TTC549 (cell line): ENCODE data around the gene HDGFL3.

Experiments used
- FAIRE-seq: peaks from 2 replicates; lab custom pipeline; 2012; peaks lifted over from hg19 to GRCh38; lab: Jason Lieb, UNC

The HDGFL3 gene

DNA sequence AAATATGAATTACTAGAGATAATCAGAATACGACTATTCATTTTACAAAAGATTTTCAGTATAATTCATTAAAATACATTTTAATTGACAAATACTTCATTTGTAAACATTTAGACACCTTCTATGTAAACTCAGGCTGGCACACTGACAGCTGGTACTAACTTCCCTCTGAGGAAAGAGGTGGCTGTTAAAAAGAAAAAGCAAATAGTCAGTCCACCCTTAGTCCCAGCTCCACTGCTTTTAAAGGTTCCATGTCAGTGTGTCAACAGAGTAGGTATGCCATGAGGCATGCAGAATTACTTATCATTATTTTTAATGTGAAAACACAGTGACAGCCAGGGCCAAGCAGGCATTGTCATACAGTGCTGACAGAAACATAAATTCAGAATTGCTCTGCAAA, 84.1 kb downstream of the HDGFL3 start:
- FAIRE-seq = no peak

DNA sequence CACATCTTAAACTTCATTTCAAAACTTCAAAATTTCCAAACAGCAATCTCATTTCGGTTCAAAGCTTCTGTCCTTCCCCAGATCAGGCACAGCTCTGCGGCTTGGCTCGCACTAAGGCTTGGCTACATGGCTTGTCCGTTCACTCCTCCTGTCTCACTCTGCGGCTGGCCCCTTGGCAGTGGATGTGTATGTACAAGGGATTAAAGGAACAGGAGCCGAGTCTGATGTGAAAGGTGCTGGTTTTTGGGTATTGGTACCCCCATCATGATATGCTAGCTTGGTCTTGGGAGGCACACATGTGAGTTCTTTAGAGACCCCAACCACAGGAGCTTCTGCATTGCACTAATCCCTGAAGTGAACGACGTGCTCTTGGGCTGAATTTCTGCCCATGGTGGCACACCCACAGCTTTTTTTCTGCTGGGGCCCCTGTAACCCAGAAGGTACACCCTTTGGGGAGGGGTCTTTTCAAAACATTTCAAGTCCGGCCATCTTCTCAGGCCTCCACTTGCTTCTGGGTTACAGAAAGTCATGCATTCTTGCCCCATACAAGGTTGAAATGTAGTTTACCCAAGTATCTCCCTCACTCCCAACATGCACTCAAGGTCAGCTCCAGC, 87.5 kb downstream of the HDGFL3 start:
- no peak for FAIRE-seq

DNA sequence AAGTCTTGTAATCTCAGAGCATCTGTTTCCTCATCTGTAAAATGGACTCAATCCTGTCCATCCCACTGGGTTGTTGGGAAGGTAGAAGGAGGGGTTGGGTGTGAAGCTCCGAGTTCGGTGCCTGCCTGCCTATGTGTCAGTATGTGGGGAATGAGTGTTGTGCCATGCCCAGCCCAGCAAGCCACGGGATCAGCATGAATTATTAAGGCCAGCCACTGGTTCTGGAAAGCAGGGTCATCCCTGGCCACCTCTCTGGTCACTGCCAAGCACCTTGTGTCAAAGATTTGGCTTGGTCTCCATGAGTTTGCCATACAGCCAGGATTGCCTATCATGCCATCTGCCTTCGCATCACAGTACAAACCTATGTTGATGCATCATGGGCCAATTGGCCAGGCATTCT, 88.7 kb downstream of the HDGFL3 start:
- FAIRE-seq = no peak

DNA sequence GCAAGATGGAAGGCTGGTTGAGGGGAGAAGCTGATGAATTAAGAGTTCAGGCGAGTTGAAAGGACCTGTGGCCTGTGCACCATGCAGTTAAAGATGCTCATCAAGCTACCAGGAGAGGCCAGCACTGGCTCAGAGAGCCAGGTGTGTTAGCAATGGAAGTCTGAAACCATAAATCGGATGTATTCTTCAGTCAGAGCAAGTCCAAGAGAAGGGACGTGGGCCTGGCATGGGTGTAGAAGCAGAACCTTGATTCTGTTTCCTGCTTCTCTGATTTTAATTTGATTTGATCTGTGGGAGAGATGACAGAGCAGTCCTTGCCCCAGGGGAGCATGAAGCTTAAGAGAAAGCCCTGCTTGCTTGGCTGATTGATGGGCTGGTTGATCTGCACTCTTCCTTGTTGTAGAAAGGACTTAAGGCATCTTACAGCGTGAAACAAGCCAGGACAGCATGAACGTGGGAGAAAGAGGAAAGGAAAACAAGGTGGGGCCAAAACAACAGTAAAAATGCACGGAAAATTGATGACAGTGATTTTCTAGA, 89.3 kb downstream of the HDGFL3 start:
- FAIRE-seq = no peak

DNA sequence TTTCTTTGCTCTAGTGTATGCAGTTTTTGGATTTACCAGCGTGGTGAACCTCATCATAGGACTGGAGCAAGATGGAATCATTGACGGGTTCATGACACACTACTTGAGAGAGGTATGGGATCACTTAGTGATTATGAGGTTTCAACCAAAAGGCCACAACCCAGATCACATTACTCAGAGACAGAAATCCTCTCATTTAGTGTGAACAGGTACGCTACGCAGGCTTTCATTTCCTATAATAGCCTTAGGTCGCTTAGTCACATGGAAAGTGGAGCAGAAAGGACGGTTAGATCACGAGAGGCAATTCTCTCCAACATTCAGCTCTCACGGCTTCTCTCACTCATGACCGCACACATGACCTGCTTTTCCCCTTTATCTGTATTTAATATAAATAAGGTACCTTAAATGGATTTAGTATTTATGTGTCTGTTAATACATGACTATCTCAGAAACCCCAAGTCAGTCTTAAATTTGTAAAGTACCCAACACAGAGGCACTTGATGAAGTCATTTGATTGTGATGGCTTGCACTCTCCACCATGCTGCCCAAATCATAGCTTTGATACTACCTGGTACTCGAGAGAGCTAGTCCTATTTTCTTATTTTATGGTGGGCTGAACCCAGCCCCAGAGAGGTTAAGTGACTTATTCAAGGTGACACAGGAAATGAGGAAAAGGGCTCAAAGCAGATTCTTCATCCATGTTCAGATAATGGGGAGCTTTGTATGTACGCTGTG, 91.6 kb downstream of the HDGFL3 start:
- no peak for FAIRE-seq

DNA sequence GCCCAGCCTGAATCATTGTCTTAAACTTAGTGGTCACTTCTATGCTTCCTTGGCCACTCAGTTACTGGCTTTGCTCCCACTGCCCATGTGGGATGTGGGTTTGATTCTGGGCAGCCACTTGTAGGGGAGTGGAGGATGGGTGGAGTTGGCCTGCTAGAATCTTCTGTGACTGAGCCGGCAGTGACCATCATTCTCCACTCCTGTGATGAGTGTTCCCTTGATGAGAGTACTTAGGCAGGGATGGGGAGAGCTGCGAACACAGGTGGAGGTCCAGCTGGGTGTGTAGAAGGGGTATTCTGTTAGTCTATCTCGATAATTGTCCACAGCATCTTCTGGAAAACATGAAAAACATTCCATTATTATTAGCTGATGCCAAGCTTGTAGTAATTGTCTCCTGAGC, 92.2 kb downstream of the HDGFL3 start:
- no peak for FAIRE-seq

DNA sequence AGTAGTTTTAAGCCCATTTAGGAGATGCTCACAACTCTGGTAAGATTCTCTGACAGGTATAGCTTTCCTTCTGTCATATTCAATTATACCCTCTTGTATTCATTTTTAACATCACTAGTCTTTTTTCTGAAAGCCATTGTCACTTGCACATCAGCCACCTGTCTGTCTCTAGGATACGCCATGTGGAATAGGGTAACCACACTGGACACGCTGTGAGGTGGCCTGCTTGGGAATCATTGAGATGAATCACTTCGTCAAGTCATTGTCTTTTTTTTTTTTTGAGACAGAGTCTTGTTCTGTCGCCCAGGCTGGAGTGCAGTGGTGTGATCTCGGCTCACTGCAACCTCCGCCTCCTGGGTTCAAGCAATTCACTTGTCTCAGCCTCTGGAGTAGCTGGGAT, 92.8 kb downstream of the HDGFL3 start:
- FAIRE-seq = no peak

DNA sequence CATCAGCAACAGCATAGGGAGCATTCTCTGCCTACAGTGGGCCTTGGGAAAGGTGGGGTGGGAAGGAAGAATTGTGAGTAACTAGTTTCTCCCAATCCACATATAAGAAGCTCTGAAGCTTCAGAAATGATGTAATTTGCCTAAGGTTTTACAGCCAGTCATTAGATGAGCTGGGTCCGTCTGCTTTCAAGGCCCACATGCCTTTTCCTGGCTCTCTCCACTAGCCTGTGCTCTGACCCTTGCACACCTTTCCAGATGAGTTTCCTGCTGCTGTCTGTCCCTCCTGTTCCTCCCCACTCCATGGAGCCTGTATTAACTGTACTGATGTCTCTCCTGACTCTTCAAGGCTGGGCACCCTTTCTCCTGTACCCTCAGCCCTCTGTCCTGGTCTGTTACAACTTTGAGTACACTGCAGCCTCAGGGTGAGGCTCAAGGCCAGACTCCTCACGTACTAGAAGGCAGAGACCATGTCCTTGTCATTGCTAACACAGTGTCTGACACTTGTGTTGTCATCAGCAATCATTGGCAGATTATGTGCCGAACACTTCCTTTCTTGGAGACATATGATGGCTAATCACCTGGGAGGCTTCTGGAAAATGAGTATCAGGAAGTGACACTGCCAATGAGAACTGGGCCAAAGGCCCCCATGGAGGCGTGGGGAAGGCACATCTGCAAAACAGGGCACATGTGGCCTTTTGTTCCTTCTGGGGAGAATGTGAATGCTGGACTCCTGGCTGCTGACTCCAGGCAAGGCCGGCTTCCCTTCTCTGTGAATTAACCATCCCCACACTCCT, 93.5 kb downstream of the HDGFL3 start:
- FAIRE-seq = no peak

DNA sequence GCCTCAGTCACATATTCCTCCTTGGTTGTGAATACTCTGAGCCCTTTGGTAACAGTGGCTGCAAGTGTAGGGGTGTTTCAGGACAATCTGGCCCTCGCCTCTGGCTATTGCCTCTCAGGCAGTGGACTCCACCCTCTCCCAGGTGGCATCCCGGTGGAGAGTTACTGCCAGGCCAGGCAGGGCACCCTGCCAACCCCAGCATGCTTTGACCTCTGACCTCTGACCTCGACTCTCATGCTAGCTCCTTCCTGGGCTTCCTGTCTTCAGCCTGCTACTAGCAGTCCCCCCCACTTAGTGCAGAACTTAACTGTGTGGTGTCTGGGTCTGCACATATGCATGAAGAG, 94.7 kb downstream of the HDGFL3 start:
- FAIRE-seq = no peak

DNA sequence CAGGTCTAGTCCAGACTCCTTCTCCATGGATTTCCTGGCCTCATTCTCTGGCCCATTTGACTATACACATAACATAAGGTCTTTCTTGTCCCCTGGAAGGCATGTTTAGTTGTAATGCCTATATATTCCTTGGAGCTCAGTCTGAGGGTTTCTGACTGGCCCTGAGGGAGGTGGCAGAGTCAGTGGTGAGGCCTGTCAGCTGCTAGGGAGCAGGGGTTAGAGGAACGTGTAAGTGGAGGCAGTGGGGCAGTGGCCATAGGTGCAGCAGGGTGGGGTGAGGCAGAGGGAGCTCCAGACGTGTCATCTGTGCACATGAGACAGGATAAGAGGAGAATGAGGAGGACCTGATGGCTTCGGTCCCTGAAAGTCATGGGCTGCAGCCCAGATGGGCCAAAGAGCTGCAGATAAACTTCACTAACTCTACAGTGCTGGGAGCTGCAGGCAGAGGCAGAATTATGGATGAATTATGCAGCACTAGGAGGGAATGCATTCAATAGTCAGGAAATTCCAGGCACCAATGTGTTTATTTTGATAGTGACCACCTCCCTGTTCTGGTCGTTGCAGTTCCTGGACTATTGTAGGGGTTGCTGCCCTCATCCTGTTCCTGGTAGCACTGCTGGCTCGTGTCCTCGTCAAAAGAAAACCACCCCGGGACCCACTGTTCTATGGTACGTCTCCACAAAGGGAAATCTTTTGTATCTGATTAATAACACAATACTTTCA, 95.2 kb downstream of the HDGFL3 start:
- FAIRE-seq = no peak

DNA sequence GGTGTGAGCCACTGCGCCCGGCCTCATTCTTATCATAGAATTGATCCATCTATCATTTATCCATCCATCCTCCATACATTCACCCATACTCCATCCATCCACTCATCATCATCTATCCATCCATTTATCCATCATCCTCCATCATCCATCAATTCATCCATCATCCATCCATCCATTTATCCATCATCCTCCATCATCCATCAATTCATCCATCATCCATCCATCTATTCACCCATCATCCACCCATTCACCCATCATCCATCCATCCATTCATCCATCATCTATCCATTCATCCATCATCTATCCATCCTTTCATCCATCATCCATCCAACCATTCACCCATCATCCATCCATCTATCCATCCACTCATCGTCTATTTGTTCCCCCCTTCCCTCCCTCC, 96.5 kb downstream of the HDGFL3 start:
- no peak for FAIRE-seq

DNA sequence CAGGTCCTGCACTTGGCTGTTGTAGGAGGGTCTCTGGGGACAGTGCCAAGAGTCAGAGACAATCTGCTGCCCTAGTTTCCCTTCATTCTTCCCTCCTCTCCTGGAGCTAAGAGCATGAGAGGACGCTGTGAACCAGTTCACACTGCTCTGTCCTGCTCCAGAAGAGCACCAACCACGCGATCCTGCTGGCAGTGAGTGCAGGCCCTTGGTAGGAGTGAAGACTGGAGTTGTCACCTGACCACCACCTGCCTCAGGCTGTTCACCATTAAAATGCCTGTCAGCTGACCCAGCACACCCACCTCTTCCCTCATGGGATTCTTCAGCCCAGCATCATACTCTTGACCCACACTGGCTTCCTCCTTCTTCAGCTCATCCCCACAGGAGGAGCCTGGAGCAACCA, 97.2 kb downstream of the HDGFL3 start:
- no peak for FAIRE-seq

DNA sequence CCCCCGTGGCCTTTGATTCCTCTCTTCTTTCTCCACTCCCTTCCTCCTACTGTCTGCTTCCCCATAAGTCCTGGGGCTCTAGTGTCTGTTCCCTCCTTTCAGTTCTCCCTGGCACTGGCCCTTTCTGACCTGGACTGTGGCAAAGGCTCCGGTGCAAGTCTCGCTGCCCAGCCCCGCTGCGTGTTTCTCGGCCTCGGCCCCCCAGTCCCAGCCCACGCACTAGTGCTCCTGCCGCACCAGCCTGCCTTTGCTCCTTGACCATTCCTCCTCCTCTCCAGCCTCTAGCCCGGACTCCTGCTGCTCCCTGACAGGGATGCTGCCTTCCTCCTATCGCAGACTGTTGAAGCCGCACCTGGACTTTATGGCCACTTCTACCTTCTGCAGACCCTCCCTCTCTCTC, 98.1 kb downstream of the HDGFL3 start:
- no peak for FAIRE-seq

DNA sequence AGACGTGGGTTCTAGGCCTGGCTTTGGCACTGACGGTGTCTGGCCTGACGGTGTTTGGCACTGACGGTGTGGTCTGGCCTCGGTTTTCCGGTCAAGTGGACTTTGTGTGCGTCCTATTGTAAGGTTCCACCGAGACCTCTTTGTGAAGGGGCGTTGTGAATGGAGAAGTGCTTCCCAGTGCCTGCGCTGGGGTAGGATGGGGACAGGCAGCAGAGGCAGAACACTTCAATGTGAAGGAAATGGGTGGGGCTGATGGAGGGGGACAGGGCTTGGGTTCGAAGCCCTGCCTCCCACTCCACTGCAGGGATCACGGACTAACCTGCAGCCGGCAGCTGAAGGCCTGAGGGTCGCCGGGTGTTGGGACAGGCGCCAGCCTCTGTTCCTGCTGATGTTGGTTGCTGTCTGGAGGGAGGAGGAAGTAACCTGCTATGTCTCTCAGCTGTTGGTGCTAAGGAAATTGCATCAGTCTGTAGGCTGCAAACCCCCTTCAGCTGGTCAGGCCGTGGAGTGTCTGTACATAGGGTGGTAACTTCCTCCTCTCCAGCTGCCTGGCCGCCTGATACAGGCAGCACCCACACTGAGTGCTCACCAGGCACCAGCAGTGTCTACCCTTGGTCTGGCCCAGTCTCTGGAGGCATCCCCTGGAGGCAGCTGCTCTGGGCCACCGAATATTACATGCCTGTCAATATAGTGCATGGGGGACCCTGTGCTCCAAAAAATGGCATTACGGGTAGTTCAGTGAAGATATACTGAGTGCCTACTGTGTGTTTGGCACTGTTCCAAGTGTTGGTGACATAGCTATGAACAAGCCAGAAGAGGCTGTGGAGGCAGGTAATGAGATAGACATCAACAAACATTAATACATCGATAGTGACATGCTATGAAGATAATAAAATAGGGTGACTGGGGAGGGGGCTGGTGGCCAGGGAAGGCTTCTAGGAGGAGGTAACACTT, 99.1 kb downstream of the HDGFL3 start:
- FAIRE-seq = no peak

DNA sequence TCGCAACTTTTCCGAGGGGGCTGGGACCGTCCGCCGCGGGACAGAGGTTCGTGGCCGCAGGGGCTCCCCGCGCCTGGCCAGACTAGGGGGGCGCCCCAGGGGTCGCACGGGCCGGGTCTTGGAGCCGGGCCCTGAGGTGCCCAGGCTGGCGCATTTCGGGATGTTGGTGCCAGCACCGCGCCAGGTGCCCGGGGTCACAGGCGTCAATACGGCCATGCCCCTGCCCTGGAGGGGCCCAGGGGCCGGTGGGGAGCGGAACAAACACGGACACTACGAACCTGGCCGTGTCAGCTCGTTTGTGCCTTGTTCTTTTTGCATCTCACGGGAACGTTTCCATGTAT, 99.8 kb downstream of the HDGFL3 start:
- no peak for FAIRE-seq

DNA sequence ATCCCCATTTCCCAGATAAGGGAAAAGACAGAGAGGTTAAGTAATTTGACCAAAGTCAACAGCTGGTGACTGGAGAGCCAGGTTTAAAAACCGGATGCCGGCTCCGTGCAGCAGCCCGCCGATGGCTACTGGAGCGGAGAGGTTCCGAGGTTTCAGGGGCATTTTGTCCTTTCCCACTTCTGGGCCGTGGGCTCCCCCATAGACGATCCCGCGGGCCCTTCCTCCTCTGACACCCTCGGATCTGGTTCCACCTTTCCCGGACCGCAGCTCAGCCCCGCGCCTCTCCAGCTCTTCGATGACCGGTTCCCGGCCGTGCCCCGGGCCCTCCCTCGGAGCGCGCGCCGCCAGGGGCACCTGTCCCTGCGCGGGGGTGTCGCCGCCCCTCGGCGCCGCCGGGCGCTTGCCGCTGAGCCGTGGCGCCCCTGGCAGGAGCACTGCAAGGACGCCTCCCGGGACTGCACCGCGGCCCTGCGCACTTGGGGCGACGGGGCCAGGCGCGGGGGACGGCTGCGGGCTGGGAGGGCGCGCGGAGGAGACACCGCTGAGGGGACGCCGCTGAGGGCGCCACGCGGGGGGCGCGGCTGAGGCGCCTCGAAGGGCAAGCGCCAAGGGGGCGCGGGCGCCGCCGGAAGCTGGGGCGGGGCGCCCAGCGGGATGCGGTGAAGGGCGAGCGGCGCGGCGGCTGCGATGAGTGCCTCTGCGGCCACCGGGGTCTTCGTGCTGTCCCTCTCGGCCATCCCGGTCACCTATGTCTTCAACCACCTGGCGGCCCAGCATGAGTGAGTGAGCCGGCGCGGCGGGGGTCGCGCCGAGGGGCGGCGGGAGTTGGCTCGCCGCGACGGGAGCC, 100.4 kb downstream of the HDGFL3 start, which contains the start of gene TM6SF1:
TSS of gene TM6SF1 (plus strand) at position 652 of the 847 bp plus-strand sequence. CDS start at position 688, 36 bp downstream.
- no peak for FAIRE-seq

DNA sequence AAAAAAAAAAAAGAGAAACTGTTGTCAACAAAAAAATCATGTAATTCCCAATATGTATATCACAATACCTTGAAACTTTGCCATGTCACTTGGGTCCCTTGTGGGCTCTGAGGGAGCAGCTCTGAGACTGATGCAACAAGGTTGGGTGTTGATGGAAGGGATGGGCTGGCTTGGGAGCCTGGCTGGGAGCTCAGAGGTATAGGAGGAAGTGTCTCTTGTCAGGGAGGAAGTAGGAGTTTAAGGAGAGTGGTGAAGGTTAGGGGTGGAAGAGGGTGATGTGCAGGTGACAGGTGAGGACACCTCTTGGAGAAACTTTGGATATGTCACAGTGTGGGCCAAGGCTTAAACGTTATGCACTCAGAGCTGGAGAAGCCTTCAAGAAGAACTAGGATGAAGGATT, 102.2 kb downstream of the HDGFL3 start:
- no peak for FAIRE-seq

DNA sequence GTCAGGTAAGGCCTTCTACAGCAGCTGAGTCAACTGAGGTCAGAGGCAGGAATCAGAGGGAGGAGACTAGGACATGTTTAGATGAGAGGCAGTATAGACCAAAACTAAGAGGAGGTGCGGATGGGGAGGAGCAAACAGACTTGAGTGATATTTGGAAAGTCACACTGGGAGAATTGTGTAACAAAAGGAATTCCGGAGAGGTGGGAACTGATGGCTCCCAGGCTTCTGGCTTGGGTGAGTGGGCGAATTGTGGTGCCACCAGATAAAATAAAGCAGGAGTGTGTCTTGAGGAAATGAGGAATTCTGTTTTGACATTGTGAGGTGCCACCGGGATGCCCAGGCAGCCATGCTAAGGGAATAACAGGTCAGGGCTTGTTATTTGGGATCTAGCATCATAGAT, 103.5 kb downstream of the HDGFL3 start:
- no peak for FAIRE-seq

DNA sequence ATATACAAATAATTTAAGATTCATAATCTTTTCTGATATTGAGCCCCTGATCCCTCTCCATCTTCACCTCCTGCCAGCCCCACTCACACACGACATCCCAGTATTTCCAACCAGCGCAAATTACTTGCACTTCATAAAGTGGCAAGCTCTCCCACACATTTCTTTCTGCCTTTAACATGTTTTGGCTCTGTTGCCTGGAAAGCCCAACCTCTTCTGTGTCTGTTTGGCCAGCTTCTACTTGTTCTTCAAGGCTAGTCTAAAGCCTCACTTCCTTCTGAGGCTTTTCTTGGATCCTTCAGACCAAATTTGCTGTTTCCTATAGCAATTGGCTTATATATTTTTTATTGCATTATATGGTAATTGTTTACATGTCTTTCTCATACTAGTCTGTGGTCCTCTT, 105.3 kb downstream of the HDGFL3 start:
- no peak for FAIRE-seq

DNA sequence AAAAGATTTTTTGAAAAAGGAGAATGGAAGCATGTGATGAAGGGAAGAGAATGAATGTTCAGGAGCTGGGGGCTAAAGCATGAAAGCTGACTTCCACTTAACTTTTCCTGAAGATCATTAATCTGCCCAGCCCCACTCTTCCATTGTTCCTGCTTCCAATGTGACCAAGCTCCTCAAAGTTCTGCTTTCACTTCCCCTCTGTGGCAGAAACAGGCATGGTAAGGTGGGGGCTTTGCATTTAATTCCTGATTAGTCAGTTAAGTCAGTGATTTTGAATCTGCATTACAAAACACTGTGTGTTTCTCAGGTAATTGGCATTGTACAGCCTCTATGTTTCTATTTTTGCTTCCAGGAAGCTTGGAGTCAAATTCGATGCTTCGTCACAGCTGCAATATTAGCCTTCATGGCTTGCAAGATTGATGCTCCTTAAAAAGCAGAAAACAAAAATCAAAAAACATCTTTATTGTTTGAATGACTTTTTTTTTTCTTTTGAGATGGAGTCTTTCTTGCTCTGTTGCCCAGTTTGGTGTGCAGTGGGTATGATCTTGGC, 107.5 kb downstream of the HDGFL3 start:
- no peak for FAIRE-seq
